Activated CD8-positive, alpha-beta T cell treated with anti-CD3 and anti-CD28 coated beads for 36 hours (primary cell): Measurements from ENCODE around the gene LRCOL1. TPM values are rescaled to one million over a fixed set of nuclear protein-coding genes. Genes with fewer than 3 reads are reported as not detected.
A peak's percentile ranks its signal among the peaks of the same experiment; 100 is the strongest.

ENCODE experiments used
- ATAC-seq: fragments of 200-7000 bp; cut with Tn5 transposase; one replicate; pipeline ENCODE4 v1.10.0; 2021; ENCODE audit warnings: mild to moderate bottlenecking, moderate library complexity
- CTCF ChIA-PET: fragments of 350-600 bp; sonication (Branson Sonifier 250); formaldehyde crosslinking; loops from one replicate; lab custom pipeline; 2021; ENCODE audit warnings: antibody characterized with exemption; lab: Charles Lee
- POLR2A ChIA-PET: fragments of 350-600 bp; sonication (Branson Sonifier 250); formaldehyde crosslinking; loops from one replicate; lab custom pipeline; 2021; ENCODE audit warnings: antibody characterized with exemption; lab: Charles Lee
- DNase-seq: peaks from one replicate; pipeline ENCODE4 v3.0.0-alpha.2; 2020
- H3K27ac Mint-ChIP-seq: one replicate; pipeline ENCODE4 v1.8.0; 2021; ENCODE audit warnings: mild to moderate bottlenecking, mixed read lengths
- H3K27me3 Mint-ChIP-seq: one replicate; pipeline ENCODE4 v1.8.0; 2021; ENCODE audit warnings: mixed read lengths
- H3K36me3 Mint-ChIP-seq: one replicate; pipeline ENCODE4 v1.8.0; 2021; ENCODE audit warnings: low read depth, mixed read lengths
- H3K4me1 Mint-ChIP-seq: one replicate; pipeline ENCODE4 v1.8.0; 2021; ENCODE audit warnings: low read depth, mixed read lengths
- H3K4me3 Mint-ChIP-seq: one replicate; pipeline ENCODE4 v1.8.0; 2021; ENCODE audit warnings: mild to moderate bottlenecking, moderate library complexity, mixed read lengths
- H3K9me3 Mint-ChIP-seq: one replicate; pipeline ENCODE4 v1.8.0; 2021; ENCODE audit warnings: mixed read lengths
- intact Hi-C: fragments of 100-400 bp; cut with micrococcal nuclease; formaldehyde crosslinking; loops from one replicate; pipeline ENCODE4 v1.10.0; 2022
- total RNA-seq, 2 experiments: library from RNA; stranded (reverse); gene quantifications; one replicate each; pipeline ENCODE4 v1.2.3, GENCODE V29; 2021
- TF ChIP-seq, protein P1 (sequence below): fragments of 200-600 bp; IDR thresholded peaks from one replicate; pipeline ENCODE4 v1.8.0; 2022; ENCODE audit warnings: antibody characterized with exemption, mild to moderate bottlenecking

LRCOL1 gene
- total RNA-seq, 2 experiments from 2014 or later, result not detected

DNA sequence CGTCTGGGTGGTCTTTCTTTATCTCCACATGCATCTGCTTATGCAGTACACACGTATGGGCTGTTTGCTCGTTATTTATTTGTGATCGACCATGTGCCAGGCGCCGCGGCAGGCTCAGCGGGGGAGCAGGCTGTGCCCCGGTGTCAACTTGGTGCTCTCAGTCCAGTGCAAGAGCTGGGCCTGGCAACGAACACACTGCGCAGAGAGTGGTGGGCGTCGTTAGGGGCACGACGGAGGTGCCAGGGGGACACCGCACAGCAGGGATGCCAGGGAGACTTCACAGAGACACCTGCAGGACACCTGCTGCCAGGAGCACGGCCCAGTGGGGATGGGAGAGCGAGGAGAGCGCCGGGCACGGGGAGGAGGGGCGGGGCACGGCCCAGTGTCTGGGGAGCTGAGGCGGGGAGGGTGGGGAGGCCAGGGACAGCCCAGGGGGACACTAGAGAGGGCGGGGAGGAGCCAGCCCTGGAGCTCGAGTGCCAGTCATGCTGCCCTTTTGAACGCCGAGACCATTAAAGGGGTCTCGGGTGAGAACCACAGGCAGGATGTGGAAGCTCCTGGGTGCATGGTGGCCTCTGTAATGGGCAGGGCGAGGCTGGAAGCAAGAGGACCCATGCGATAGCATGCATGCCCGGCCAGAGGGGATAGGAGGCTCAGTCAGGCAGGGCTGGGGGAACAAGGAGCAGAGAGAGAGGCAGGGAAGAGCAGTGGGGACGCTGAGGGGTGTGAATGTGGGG, 652 bp upstream of the LRCOL1 start:
- peaks cover 53% of the 10 kb centered on the region for H3K27me3 Mint-ChIP-seq

DNA sequence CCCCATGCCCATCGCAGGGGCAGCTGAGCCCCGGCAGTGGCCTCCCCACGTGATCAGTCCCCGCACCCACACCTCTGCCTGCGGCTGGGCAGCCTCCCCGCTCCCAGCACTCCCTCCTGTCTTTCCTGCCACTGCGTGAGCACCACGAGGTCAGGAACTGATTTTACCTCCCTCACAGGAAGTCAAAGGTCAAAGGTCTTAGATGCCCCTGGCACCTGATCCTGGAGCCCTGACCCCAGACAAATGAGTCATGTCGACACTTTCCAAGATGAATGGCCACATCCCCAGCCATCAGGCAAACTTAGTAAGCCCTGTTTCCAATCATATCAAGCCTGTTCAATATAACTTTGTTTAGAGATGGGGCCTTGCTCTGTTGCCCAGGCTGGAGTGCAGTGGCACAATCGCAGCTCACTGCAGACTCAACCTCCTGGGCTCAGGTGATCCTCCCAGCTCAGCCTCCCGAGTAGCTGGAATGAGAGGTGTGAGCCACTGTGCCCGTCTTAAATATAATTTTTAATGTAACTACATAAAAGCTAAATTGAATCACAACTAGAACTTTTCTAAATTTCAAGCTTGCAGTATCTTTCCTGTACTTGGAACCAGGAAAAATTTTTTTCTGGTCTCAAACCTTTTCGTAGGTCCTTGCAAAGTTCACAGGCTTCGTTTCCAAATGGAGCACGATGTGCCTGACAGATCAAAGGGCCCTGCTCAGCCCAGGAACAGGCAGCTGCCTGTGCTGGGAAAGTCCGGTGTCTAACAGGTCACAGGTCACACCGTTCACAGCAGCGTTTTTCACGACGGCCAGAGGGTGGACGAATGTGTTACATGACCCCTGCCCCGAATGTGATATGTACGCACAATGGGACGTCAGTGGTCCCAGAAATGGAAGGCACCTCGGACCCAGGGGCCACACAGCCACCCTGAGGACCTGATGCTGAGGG, 1.9 kb downstream of the LRCOL1 start:
- TF ChIP-seq, protein P1, sequence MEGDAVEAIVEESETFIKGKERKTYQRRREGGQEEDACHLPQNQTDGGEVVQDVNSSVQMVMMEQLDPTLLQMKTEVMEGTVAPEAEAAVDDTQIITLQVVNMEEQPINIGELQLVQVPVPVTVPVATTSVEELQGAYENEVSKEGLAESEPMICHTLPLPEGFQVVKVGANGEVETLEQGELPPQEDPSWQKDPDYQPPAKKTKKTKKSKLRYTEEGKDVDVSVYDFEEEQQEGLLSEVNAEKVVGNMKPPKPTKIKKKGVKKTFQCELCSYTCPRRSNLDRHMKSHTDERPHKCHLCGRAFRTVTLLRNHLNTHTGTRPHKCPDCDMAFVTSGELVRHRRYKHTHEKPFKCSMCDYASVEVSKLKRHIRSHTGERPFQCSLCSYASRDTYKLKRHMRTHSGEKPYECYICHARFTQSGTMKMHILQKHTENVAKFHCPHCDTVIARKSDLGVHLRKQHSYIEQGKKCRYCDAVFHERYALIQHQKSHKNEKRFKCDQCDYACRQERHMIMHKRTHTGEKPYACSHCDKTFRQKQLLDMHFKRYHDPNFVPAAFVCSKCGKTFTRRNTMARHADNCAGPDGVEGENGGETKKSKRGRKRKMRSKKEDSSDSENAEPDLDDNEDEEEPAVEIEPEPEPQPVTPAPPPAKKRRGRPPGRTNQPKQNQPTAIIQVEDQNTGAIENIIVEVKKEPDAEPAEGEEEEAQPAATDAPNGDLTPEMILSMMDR, result no peak
- H3K27ac Mint-ChIP-seq, result no peak overlapping the region
- peaks cover 8% of the 10 kb centered on the region for H3K4me1 Mint-ChIP-seq
- H3K36me3 Mint-ChIP-seq, result peaks cover 4% of the 10 kb centered on the region
- no peak overlapping the region for H3K4me3 Mint-ChIP-seq
- POLR2A ChIA-PET, result interaction anchor here (1.2 kb wide), 1 partner anchor 14 kb away, joined by 3 read pairs; no protein-coding TSS in a partner anchor
- peak; percentile 69 for ATAC-seq
- CTCF ChIA-PET, result interaction anchor here (0.6 to 1.9 kb wide), 4 partner anchors 54 to 1024 kb away, joined by 3 to 8 read pairs (median 4); no protein-coding TSS in a partner anchor
- intact Hi-C loops, result no loop called here
- peaks cover 11% of the 10 kb centered on the region for H3K9me3 Mint-ChIP-seq
- peak; percentile 34 for DNase-seq
- H3K27me3 Mint-ChIP-seq, result peaks cover 49% of the 10 kb centered on the region

More for the DNA sequence above, 652 bp upstream of the LRCOL1 start:
- ChIA-PET CTCF (interaction anchor here (0.9 to 1.2 kb wide), 2 partner anchors 50 to 196 kb away, joined by 3 to 5 read pairs; no protein-coding TSS in a partner anchor), POLR2A (no interaction called here)
- intact Hi-C loops, result no loop called here
- peaks cover 8% of the 10 kb centered on the region for H3K4me1 Mint-ChIP-seq
- no peak overlapping the region for H3K4me3 Mint-ChIP-seq
- DNase-seq, result no peak
- peaks cover 11% of the 10 kb centered on the region for H3K9me3 Mint-ChIP-seq
- no peak for ATAC-seq
- TF ChIP-seq, protein P1, result no peak
- peaks cover 4% of the 10 kb centered on the region for H3K36me3 Mint-ChIP-seq
- H3K27ac Mint-ChIP-seq, result no peak overlapping the region

- H3K36me3 Mint-ChIP-seq, result peaks cover 4% of the 10 kb centered on the region
- peaks cover 8% of the 10 kb centered on the region for H3K4me1 Mint-ChIP-seq
- ATAC-seq, result no peak
- no peak for DNase-seq
- no peak overlapping the region for H3K27ac Mint-ChIP-seq
- H3K4me3 Mint-ChIP-seq, result no peak overlapping the region
- H3K27me3 Mint-ChIP-seq, result peaks cover 55% of the 10 kb centered on the region
- TF ChIP-seq, protein P1, result no peak
- peaks cover 10% of the 10 kb centered on the region for H3K9me3 Mint-ChIP-seq
- POLR2A ChIA-PET, result no interaction called here
- intact Hi-C loops, result no loop called here
- CTCF ChIA-PET, result no interaction called here
Measured at GRCh38 chr12:132606927-132607326, 3.5 kb downstream of the LRCOL1 start.

DNA sequence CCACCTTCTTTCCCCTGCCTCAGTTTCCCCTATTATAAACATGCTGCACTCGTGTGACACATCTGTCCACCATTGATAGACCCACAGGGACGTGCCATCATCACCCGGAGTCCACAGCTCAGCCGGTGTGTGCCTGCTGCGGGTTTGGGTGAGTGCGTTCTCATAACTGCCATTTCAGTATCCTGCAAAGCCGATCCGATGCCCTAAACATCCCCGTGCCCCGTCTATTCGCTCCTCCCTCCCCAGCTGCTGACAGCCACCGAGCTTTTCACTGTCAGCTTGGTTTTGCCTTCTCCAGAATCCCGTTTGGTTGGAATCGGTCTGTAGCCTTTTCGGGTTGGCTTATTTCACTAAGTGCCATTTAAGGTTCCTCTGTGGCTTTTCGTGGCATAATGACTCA, 3.9 kb downstream of the LRCOL1 start:
- peaks cover 8% of the 10 kb centered on the region for H3K4me1 Mint-ChIP-seq

More for the DNA sequence above, 3.9 kb downstream of the LRCOL1 start:
- intact Hi-C loops, result no loop called here
- Mint-ChIP-seq H3K27ac (no peak overlapping the region), H3K9me3 (peaks cover 5% of the 10 kb centered on the region), H3K4me3 (no peak overlapping the region), H3K36me3 (peaks cover 4% of the 10 kb centered on the region), H3K27me3 (peaks cover 57% of the 10 kb centered on the region)
- no peak for ATAC-seq
- TF ChIP-seq, protein P1, result no peak
- CTCF ChIA-PET, result no interaction called here
- POLR2A ChIA-PET, result no interaction called here
- DNase-seq, result no peak
